ENCODE measurements around the gene CBX6.
"Not testable (repeated sequence)": the region's sequence is repeated elsewhere in the genome, so short reads cannot be mapped to it uniquely, and the experiment has no call there.

CBX6 gene

GRCh38 chr22:38860283-38861169, 11.5 kb downstream of the CBX6 start:
- Histone ChIP-seq H2AFZ (ENCODE audit: low read length, unreplicated experiment) (no peak overlapping the region), H3K27me3 (ENCODE audit: insufficient read depth, low read length) (no peaks in the 10 kb centered on the region), H3K4me1 (ENCODE audit: control insufficient read depth, insufficient read depth, low read length, unreplicated experiment) (peaks cover 13% of the 10 kb centered on the region), H3K4me3 (ENCODE audit: low read depth, low read length) (no peak overlapping the region), H3K79me2 (ENCODE audit: control insufficient read depth, insufficient read depth, low read length, unreplicated experiment) (peaks cover 2% of the 10 kb centered on the region), H3K36me3 (ENCODE audit: insufficient read depth, low read length) (no peaks in the 10 kb centered on the region), H3K27ac (ENCODE audit: low read depth, low read length) (no peak overlapping the region)

DNA sequence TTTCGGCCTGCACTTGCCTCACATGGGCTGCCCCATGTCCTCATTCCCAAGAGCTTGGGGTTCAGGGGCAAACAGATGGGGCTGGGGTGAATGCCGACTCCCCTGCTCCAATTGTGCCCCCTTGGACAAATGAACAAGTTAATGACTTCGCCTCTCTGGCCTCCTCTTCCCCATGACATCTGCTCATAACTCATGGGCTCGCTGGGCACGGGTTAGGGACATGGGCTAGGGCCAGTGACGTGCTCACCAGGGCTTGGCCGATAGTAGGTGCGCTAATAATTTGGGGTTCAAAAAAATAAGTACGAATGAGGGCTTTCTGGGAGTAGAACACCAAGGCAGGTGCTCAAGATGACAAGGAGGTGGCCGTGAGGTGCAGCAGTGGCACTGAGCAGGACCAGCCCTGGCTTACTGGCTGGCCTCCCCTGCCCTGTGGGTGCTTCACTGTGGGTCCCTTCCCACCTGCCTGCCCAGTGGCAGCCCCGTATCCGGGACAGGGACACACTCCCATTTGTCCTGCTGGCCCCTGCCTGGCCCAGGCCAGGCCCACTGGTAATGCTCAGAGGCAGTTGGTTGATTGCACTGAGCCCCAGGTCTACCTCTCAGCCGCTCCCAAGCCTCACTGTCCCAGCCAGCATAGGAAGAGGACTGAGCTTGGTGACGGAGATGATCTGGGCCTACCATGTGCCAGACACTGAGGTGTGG, 12.3 kb downstream of the CBX6 start:
- H3K4me3 ChIP-seq (ENCODE audit: low read depth, low read length), result no peak overlapping the region
- no peak overlapping the region for H3K27ac ChIP-seq (ENCODE audit: low read depth, low read length)
- H3K27me3 ChIP-seq (ENCODE audit: insufficient read depth, low read length), result no peaks in the 10 kb centered on the region
- no peaks in the 10 kb centered on the region for H3K79me2 ChIP-seq (ENCODE audit: control insufficient read depth, insufficient read depth, low read length, unreplicated experiment)
- H3K36me3 ChIP-seq (ENCODE audit: insufficient read depth, low read length), result no peaks in the 10 kb centered on the region
- H2AFZ ChIP-seq (ENCODE audit: low read length, unreplicated experiment), result no peak overlapping the region
- peaks cover 7% of the 10 kb centered on the region for H3K4me1 ChIP-seq (ENCODE audit: control insufficient read depth, insufficient read depth, low read length, unreplicated experiment)

DNA sequence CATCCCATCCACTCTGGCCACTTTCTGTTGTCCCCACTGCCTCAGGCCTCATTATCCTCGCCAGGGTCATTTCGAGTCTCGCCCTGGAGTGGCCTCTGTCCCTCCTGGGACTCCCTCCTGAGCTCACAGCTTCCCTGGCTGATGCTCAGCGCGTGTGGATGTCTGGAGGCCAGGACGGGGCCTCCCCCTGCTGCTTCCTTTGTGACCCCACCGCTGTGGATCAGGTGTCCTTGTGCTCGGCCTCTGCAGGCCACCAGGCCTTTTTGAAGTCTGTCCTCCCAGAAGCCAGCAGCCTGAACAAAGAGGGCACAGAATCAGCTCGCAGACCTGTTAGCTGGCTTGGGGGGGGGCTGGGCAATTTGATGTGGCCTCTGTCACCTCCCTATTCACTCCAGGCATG, 13.5 kb downstream of the CBX6 start:
- H3K27ac ChIP-seq (ENCODE audit: low read depth, low read length), result no peak overlapping the region
- no peaks in the 10 kb centered on the region for H3K27me3 ChIP-seq (ENCODE audit: insufficient read depth, low read length)
- no peak overlapping the region for H3K4me3 ChIP-seq (ENCODE audit: low read depth, low read length)
- H3K4me1 ChIP-seq (ENCODE audit: control insufficient read depth, insufficient read depth, low read length, unreplicated experiment), result no peaks in the 10 kb centered on the region
- H3K36me3 ChIP-seq (ENCODE audit: insufficient read depth, low read length), result no peaks in the 10 kb centered on the region
- no peak overlapping the region for H2AFZ ChIP-seq (ENCODE audit: low read length, unreplicated experiment)
- no peaks in the 10 kb centered on the region for H3K79me2 ChIP-seq (ENCODE audit: control insufficient read depth, insufficient read depth, low read length, unreplicated experiment)

GRCh38 chr22:38854476-38854875, 17.5 kb downstream of the CBX6 start:
- H3K27ac ChIP-seq (ENCODE audit: low read depth, low read length); H3K27me3 ChIP-seq (ENCODE audit: insufficient read depth, low read length); H3K79me2 ChIP-seq (ENCODE audit: control insufficient read depth, insufficient read depth, low read length, unreplicated experiment); H3K36me3 ChIP-seq (ENCODE audit: insufficient read depth, low read length); H2AFZ ChIP-seq (ENCODE audit: low read length, unreplicated experiment); H3K4me3 ChIP-seq (ENCODE audit: low read depth, low read length): not testable (repeated sequence)
- peaks cover 14% of the 10 kb centered on the region for H3K4me1 ChIP-seq (ENCODE audit: control insufficient read depth, insufficient read depth, low read length, unreplicated experiment)

DNA sequence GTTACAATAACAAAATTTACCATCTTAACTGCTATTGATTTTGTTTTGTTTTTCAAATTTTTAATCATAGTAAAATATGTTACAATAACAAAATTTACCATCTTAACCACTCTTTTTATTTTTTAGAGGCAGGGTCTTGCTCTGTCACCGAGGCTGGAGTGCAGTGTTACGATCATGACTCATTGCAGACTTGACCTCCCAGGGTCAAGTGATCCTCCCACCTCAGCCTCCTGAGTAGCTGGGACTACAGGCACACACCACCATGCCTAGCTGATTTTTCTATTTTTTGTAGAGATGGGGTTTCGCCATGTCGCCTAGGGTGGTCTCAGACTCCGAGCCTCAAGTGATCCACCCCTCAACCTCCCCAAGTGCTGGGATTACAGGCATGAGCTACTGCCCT, 18.1 kb downstream of the CBX6 start:
- peaks cover 14% of the 10 kb centered on the region for H3K4me1 ChIP-seq (ENCODE audit: control insufficient read depth, insufficient read depth, low read length, unreplicated experiment)
- H3K27ac ChIP-seq (ENCODE audit: low read depth, low read length); H3K27me3 ChIP-seq (ENCODE audit: insufficient read depth, low read length); H3K36me3 ChIP-seq (ENCODE audit: insufficient read depth, low read length); H3K79me2 ChIP-seq (ENCODE audit: control insufficient read depth, insufficient read depth, low read length, unreplicated experiment); H2AFZ ChIP-seq (ENCODE audit: low read length, unreplicated experiment); H3K4me3 ChIP-seq (ENCODE audit: low read depth, low read length): not testable (repeated sequence)

DNA sequence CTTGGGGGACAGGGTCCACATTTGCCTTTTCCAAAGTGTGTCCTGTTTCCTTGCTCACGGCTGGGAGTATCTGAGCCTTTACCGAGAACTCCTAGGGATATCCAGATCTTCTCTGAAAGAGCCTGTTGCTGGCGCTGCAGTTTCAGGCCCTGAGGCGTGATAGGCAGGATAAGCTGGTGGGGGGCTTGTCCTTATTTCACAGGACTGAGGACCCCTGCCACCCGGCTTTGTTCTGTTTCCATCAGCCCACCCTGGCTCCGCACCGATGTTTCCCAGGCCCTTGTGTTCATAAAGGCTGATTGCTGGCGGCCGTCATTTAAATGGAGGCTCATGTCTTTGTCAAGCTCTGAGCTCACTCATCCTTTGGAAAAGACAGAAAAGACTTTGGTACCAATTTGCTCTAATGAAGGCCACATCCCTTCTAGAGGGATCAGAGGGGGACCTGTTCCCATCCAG, 18.8 kb downstream of the CBX6 start:
- Histone ChIP-seq H3K4me1 (ENCODE audit: control insufficient read depth, insufficient read depth, low read length, unreplicated experiment) (peaks cover 14% of the 10 kb centered on the region), H3K79me2 (ENCODE audit: control insufficient read depth, insufficient read depth, low read length, unreplicated experiment) (no peaks in the 10 kb centered on the region), H3K36me3 (ENCODE audit: insufficient read depth, low read length) (no peaks in the 10 kb centered on the region), H2AFZ (ENCODE audit: low read length, unreplicated experiment) (no peak overlapping the region), H3K27me3 (ENCODE audit: insufficient read depth, low read length) (no peaks in the 10 kb centered on the region), H3K27ac (ENCODE audit: low read depth, low read length) (no peak overlapping the region), H3K4me3 (ENCODE audit: low read depth, low read length) (no peak overlapping the region)

GRCh38 chr22:38852522-38852921, 19.5 kb downstream of the CBX6 start:
- Histone ChIP-seq H3K27me3 (ENCODE audit: insufficient read depth, low read length) (no peaks in the 10 kb centered on the region), H2AFZ (ENCODE audit: low read length, unreplicated experiment) (no peak overlapping the region), H3K4me3 (ENCODE audit: low read depth, low read length) (no peak overlapping the region), H3K27ac (ENCODE audit: low read depth, low read length) (no peak overlapping the region), H3K79me2 (ENCODE audit: control insufficient read depth, insufficient read depth, low read length, unreplicated experiment) (no peaks in the 10 kb centered on the region), H3K4me1 (ENCODE audit: control insufficient read depth, insufficient read depth, low read length, unreplicated experiment) (peaks cover 14% of the 10 kb centered on the region), H3K36me3 (ENCODE audit: insufficient read depth, low read length) (no peaks in the 10 kb centered on the region)

DNA sequence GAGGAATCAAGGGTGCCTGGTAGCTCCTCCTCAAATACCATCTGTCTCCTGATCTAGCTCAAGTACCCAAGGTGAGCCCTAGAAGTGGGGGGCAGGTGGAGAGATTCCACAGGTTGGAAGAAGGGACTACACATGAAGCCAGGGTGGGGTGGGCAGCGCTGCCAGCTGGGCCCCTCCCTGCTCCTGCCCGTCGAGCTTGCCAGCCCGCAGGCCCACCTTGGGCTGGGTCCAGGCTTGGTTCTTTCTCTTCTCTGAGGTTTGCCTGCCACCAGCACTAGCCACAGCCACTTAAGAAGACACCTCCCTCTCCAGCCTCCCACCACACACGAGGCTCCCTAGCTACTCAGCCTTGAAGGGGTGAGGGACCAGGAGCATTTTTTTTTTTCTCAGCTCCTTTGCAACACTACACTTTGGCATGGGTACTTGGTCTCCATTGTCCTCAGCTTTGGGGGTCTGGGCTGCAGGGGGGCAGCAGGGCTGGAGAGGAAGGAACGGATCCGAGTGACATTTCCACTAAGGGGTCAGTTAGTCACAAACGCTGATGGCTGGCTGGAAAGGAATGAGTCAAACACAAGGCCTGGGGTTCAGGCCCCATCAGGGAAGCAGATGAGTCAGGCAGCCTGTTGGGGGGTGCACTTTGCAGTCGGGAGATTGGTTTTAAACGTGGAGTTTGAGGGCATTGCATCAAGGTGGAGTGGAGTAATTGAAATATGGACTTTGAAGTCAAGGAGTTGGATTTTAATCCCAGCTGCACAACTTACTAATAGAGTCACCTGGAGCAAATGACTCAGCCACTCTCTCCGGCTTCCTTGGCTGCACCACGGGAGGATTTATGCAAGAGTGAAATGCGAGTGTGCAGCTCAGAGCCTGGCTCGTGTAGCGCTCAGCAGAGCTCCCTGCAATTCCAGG, 20.8 kb downstream of the CBX6 start:
- Histone ChIP-seq H2AFZ (ENCODE audit: low read length, unreplicated experiment) (no peak overlapping the region), H3K36me3 (ENCODE audit: insufficient read depth, low read length) (no peaks in the 10 kb centered on the region), H3K4me3 (ENCODE audit: low read depth, low read length) (no peak overlapping the region), H3K27ac (ENCODE audit: low read depth, low read length) (no peak overlapping the region), H3K79me2 (ENCODE audit: control insufficient read depth, insufficient read depth, low read length, unreplicated experiment) (no peaks in the 10 kb centered on the region), H3K4me1 (ENCODE audit: control insufficient read depth, insufficient read depth, low read length, unreplicated experiment) (peaks cover 14% of the 10 kb centered on the region), H3K27me3 (ENCODE audit: insufficient read depth, low read length) (no peaks in the 10 kb centered on the region)

DNA sequence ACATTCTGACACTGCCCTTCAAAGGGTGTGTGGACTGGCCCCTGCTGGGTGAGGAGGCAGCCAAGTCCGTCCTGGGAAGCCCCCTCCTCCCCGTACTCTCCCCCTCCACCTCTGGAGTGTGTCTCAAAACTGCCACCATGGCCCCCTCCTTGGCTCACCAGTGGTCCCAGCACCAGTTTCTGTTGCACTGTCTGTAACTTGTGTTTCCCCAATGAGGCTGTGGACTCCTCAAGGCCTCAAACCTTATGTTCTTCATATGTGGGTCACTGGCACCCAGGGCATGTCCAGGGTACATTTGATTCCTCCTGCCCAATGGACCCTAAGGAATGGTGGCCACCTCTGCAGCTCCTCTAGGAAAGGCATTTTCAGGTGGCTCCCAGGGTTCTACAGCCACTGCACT, 21.6 kb downstream of the CBX6 start:
- H3K4me1 ChIP-seq (ENCODE audit: control insufficient read depth, insufficient read depth, low read length, unreplicated experiment), result peaks cover 14% of the 10 kb centered on the region
- no peaks in the 10 kb centered on the region for H3K36me3 ChIP-seq (ENCODE audit: insufficient read depth, low read length)
- no peaks in the 10 kb centered on the region for H3K27me3 ChIP-seq (ENCODE audit: insufficient read depth, low read length)
- H3K4me3 ChIP-seq (ENCODE audit: low read depth, low read length), result no peak overlapping the region
- no peak overlapping the region for H2AFZ ChIP-seq (ENCODE audit: low read length, unreplicated experiment)
- H3K79me2 ChIP-seq (ENCODE audit: control insufficient read depth, insufficient read depth, low read length, unreplicated experiment), result no peaks in the 10 kb centered on the region
- no peak overlapping the region for H3K27ac ChIP-seq (ENCODE audit: low read depth, low read length)

DNA sequence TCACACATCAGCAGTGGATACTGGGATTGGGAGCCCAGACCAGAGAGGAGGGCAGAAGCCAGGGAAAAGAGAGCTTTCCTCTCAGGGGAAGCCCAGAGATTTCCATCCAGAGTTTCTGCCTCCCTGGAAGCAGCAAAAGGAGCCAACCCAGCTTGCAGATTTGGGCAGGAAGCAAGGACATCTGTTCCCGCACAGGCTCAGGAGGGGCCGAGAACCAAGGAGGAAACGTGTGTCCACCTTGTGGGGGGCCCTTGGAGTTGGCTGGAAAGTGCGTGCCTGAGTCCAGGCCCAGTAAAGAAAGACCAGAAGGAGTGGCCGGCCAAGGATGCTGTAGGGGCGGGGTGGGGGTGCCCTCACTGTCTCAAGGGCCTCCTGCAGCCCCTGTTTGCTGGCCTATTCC, 22.2 kb downstream of the CBX6 start:
- H3K27me3 ChIP-seq (ENCODE audit: insufficient read depth, low read length), result no peaks in the 10 kb centered on the region; the same call in 1 of the 2 replicates
- peaks cover 14% of the 10 kb centered on the region for H3K4me1 ChIP-seq (ENCODE audit: control insufficient read depth, insufficient read depth, low read length, unreplicated experiment)
- no peak overlapping the region for H3K27ac ChIP-seq (ENCODE audit: low read depth, low read length)
- H2AFZ ChIP-seq (ENCODE audit: low read length, unreplicated experiment), result no peak overlapping the region
- H3K4me3 ChIP-seq (ENCODE audit: low read depth, low read length), result no peak overlapping the region
- H3K36me3 ChIP-seq (ENCODE audit: insufficient read depth, low read length), result no peaks in the 10 kb centered on the region
- no peaks in the 10 kb centered on the region for H3K79me2 ChIP-seq (ENCODE audit: control insufficient read depth, insufficient read depth, low read length, unreplicated experiment)
